ENCODE data around the gene SMYD3. TPM values are rescaled to one million over a fixed set of nuclear protein-coding genes. Genes with fewer than 3 reads are reported as not detected.

Gene SMYD3
- total and polyA plus RNA-seq, 9 of the 15 experiments (the other 6 are each of a cell fraction or from before 2014, with no cell fraction given) = 128 to 440 (median 197) TPM

DNA sequence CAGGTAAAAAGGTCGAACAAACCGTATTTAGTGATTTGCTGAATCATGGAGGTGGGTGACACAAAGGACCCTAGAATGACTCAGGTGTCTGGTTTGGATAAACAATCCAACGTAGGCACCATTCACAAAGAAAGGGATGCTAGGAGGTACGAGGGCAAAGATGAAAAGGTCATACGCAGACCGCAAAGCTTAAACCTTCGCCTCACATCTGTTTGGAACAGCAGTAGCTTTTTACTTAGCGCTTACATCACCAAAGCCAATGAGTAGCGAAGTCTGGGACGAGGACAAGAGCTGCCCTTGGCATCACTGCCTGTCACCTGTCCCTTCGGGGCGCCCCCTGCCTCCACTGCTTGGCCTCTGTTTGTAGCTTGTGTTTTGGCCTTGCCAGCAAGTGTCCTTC, 350.2 kb downstream of the SMYD3 start (continued):
- TF ChIP-seq, protein P1, sequence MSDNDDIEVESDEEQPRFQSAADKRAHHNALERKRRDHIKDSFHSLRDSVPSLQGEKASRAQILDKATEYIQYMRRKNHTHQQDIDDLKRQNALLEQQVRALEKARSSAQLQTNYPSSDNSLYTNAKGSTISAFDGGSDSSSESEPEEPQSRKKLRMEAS (CRISPR knock-in tag; IDR thresholded peaks at IDR 0.05) = peak; percentile 33; the same call in 1 of the 2 replicates
- TF ChIP-seq, protein P2, sequence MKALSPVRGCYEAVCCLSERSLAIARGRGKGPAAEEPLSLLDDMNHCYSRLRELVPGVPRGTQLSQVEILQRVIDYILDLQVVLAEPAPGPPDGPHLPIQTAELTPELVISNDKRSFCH (CRISPR knock-in tag; IDR thresholded peaks at IDR 0.05) = no peak
- TF ChIP-seq, protein P2 (tag; IDR thresholded peaks at IDR 0.05) = peak; percentile 81; the same call in 1 of the 2 replicates
- TF ChIP-seq, protein P3, sequence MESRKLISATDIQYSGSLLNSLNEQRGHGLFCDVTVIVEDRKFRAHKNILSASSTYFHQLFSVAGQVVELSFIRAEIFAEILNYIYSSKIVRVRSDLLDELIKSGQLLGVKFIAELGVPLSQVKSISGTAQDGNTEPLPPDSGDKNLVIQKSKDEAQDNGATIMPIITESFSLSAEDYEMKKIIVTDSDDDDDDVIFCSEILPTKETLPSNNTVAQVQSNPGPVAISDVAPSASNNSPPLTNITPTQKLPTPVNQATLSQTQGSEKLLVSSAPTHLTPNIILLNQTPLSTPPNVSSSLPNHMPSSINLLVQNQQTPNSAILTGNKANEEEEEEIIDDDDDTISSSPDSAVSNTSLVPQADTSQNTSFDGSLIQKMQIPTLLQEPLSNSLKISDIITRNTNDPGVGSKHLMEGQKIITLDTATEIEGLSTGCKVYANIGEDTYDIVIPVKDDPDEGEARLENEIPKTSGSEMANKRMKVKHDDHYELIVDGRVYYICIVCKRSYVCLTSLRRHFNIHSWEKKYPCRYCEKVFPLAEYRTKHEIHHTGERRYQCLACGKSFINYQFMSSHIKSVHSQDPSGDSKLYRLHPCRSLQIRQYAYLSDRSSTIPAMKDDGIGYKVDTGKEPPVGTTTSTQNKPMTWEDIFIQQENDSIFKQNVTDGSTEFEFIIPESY (CRISPR knock-in tag; IDR thresholded peaks at IDR 0.05) = peak; percentile 73; the same call in 1 of the 2 replicates
- TF ChIP-seq NR3C1 (CRISPR knock-in tag; IDR thresholded peaks at IDR 0.05) (no peak), ESRRA (IDR thresholded peaks at IDR 0.05; ENCODE audit: borderline replicate concordance, low read depth) (no peak), CEBPG (CRISPR knock-in tag; IDR thresholded peaks at IDR 0.05) (0 out of 2 replicates have a peak, but pooled peaks have one; percentile 29), CEBPG (tag; conservative IDR thresholded peaks at IDR 0.05 in 1 of 2, IDR thresholded peaks at IDR 0.05 in 1 of 2) (no peak), CBFA2T3 (IDR thresholded peaks at IDR 0.05) (peak; percentile 45), DMBX1 (CRISPR knock-in tag; IDR thresholded peaks at IDR 0.05; ENCODE audit: borderline replicate concordance) (peak; percentile 83), MAFG (tag; conservative IDR thresholded peaks at IDR 0.05) (0 out of 2 replicates have a peak, but pooled peaks have one; percentile 47), NFE2L1 (tag; IDR thresholded peaks at IDR 0.05; ENCODE audit: borderline replicate concordance, low read depth) (peak; percentile 30; the same call in 1 of the 2 replicates), CREM (IDR thresholded peaks at IDR 0.05; ENCODE audit: low read depth) (0 out of 2 replicates have a peak, but pooled peaks have one; percentile 4)
- TF ChIP-seq, protein P4, sequence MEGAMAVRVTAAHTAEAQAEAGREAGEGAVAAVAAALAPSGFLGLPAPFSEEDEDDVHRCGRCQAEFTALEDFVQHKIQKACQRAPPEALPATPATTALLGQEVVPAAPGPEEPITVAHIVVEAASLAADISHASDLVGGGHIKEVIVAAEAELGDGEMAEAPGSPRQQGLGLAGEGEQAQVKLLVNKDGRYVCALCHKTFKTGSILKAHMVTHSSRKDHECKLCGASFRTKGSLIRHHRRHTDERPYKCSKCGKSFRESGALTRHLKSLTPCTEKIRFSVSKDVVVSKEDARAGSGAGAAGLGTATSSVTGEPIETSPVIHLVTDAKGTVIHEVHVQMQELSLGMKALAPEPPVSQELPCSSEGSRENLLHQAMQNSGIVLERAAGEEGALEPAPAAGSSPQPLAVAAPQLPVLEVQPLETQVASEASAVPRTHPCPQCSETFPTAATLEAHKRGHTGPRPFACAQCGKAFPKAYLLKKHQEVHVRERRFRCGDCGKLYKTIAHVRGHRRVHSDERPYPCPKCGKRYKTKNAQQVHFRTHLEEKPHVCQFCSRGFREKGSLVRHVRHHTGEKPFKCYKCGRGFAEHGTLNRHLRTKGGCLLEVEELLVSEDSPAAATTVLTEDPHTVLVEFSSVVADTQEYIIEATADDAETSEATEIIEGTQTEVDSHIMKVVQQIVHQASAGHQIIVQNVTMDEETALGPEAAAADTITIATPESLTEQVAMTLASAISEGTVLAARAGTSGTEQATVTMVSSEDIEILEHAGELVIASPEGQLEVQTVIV (CRISPR knock-in tag; IDR thresholded peaks at IDR 0.05; ENCODE audit: borderline replicate concordance) = no peak
- TF ChIP-seq, protein P5, sequence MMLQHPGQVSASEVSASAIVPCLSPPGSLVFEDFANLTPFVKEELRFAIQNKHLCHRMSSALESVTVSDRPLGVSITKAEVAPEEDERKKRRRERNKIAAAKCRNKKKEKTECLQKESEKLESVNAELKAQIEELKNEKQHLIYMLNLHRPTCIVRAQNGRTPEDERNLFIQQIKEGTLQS (IDR thresholded peaks at IDR 0.05) = peak; percentile 38; the same call in 1 of the 2 replicates
- TF ChIP-seq, protein P5 (CRISPR knock-in tag; conservative IDR thresholded peaks at IDR 0.05) = no peak
- TF ChIP-seq, protein P6, sequence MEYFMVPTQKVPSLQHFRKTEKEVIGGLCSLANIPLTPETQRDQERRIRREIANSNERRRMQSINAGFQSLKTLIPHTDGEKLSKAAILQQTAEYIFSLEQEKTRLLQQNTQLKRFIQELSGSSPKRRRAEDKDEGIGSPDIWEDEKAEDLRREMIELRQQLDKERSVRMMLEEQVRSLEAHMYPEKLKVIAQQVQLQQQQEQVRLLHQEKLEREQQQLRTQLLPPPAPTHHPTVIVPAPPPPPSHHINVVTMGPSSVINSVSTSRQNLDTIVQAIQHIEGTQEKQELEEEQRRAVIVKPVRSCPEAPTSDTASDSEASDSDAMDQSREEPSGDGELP (CRISPR knock-in tag; IDR thresholded peaks at IDR 0.05; ENCODE audit: borderline replicate concordance) = peak; percentile 19; the same call in 1 of the 2 replicates
- TF ChIP-seq, protein P7, sequence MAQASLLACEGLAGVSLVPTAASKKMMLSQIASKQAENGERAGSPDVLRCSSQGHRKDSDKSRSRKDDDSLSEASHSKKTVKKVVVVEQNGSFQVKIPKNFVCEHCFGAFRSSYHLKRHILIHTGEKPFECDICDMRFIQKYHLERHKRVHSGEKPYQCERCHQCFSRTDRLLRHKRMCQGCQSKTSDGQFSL (CRISPR knock-in tag; IDR thresholded peaks at IDR 0.05) = no peak
- TF ChIP-seq, protein P7 (tag; IDR thresholded peaks at IDR 0.05) = no peak

All from K562 (cell line).